ENCODE measurements around the gene ETNPPL.
"Not testable (repeated sequence)": the region's sequence is repeated elsewhere in the genome, so short reads cannot be mapped to it uniquely, and the experiment has no call there.

The ETNPPL gene

GRCh38 chr4:108754327-108754726 is 8.5 kb downstream of the ETNPPL start:
- no peak for DNase-seq (ENCODE audit: low read depth in 2 of 2)

- no peak for DNase-seq (ENCODE audit: low read depth in 2 of 2)
Observed at GRCh38 chr4:108751321-108751720, 11.5 kb downstream of the ETNPPL start.

GRCh38 chr4:108749119-108749518 is 13.7 kb downstream of the ETNPPL start:
- no peak for DNase-seq (ENCODE audit: low read depth in 2 of 2)

- DNase-seq (ENCODE audit: low read depth in 2 of 2) = no peak
Observed at GRCh38 chr4:108746511-108746910, 16.3 kb downstream of the ETNPPL start.

- DNase-seq (ENCODE audit: low read depth in 2 of 2) = no peak
Observed at GRCh38 chr4:108744307-108744706, 18.5 kb downstream of the ETNPPL start.

DNA sequence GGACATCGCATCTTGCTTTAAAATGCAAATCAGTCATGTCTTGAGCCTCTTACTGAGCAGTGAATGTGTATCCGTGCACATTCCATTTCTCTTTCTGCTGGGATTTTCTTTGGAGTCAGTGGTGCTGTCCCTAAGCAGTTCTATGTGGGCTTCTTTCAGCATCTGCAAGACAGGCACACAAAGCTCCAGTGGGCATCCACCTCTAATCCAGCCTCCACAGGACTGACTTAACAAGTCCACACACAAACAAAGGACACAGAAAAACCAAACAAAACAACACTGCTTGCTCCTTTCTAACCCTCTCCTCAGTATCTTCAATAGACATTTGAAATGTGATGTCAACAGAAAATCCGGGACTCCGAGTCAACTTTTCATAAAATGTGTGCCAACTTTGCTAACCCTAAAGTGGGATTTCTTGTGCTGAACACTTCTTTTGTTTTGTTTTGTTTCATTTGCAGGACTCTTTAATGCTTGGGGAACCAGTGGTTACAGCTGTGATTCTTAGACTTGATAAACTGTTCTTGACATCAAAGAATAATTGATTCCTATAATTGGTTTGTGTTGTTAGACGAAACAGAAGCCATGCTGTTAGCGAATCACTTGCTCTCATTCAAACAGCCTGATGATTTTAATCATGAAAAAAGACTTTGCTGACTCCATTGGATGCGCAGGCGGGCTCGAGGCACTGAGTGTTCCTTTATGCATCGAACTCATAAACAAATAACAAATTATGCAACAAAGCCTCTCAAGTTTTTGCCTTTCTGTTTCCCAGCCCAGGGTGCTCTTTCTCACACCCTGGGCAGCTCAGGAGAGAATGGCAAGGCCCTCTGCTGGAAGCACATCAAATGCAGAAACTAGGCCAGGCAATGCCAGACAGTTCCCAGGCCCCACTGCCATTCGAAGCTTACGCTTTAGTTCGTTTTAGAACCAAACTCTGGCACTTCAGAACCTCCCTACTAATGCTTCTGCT is 20.1 kb downstream of the ETNPPL start:
- DNase-seq (ENCODE audit: low read depth in 2 of 2) = no peak

GRCh38 chr4:108738003-108738706 is 24.7 kb downstream of the ETNPPL start:
- DNase-seq (ENCODE audit: low read depth in 2 of 2) = peak; percentile 20

- no peak for DNase-seq (ENCODE audit: low read depth in 2 of 2)
Observed at GRCh38 chr4:108731006-108731405, 31.8 kb downstream of the ETNPPL start.

DNA sequence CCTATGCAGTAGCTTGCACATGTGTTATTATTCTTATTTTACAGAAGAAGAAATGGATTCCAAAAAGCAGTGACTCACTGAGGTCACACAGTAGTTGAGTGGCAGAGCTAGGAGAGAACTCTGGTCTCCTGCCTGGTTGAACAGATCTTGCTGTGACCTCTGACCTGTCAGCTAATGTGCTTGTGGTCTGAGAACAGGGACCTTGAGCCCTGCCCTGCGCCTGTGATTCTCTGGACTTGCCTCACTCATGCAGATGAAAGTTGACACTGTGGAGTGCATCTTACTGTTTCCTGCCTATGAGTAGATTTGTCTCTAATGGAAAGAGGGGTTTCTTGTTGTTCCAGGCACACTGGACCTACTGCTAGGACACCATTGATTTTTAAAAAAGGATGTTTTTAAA is 32.3 kb downstream of the ETNPPL start:
- no peak for DNase-seq (ENCODE audit: low read depth in 2 of 2)

- no peak for DNase-seq (ENCODE audit: low read depth in 2 of 2)
Observed at GRCh38 chr4:108729731-108730130, 33.1 kb downstream of the ETNPPL start.

DNA sequence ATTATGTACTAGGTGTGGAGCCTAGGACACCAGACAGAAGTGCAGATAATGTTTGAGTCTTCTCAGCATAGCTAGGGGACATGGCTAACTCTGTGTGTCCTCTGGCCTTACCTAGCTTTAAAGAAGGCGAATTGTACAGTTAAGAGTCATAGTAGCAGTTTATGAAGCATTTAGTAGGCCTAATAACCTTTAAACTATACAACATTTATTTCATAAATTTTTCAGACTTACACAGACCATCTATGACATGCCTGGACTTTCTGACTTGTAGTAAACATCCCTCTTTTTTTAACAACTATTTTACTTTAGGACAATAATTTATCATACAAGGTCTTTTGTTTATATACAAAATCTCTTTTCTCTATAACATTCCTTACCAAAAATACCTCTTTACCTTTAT is 37.4 kb downstream of the ETNPPL start:
- DNase-seq (ENCODE audit: low read depth in 2 of 2) = no peak

- DNase-seq (ENCODE audit: low read depth in 2 of 2) = no peak
Observed at GRCh38 chr4:108717386-108717785, 45.5 kb downstream of the ETNPPL start.

GRCh38 chr4:108716340-108716739 is 46.5 kb downstream of the ETNPPL start:
- no peak for DNase-seq (ENCODE audit: low read depth in 2 of 2)

GRCh38 chr4:108714880-108715279 is 48.0 kb downstream of the ETNPPL start:
- DNase-seq (ENCODE audit: low read depth in 2 of 2) = no peak

- DNase-seq (ENCODE audit: low read depth in 2 of 2) = not testable (repeated sequence)
Observed at GRCh38 chr4:108710578-108710977, 52.3 kb downstream of the ETNPPL start.

- DNase-seq (ENCODE audit: low read depth in 2 of 2) = no peak
Observed at GRCh38 chr4:108709722-108710121, 53.1 kb downstream of the ETNPPL start.

- DNase-seq (ENCODE audit: low read depth in 2 of 2) = no peak
Observed at GRCh38 chr4:108709234-108709633, 53.6 kb downstream of the ETNPPL start.

DNA sequence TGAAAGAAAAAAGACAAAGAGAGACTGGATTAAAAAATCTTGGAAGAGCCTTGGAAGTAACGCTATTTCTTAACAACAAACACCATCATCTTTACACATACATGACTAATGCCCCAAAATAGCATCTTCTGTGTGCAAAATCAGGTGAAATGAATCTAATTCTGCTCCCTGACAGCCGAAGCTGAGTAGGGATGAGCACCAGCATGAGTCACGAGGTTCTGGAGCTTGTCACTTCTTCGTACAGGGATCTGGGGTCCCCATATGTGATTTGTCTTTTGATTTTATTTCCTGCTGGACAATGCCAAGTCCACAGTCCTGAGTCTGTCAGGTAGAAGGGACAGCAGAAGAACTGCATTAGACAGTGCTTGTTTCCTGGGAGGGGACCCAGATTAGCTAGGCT is 56.6 kb downstream of the ETNPPL start:
- DNase-seq (ENCODE audit: low read depth in 2 of 2) = no peak

- DNase-seq (ENCODE audit: low read depth in 2 of 2) = no peak
Observed at GRCh38 chr4:108703966-108704365, 58.9 kb downstream of the ETNPPL start.

- no peak for DNase-seq (ENCODE audit: low read depth in 2 of 2)
Observed at GRCh38 chr4:108703370-108703769, 59.5 kb downstream of the ETNPPL start.

- DNase-seq (ENCODE audit: low read depth in 2 of 2) = peak; percentile 17 to 26
Observed at GRCh38 chr4:108702960-108703359, 59.9 kb downstream of the ETNPPL start.

DNA sequence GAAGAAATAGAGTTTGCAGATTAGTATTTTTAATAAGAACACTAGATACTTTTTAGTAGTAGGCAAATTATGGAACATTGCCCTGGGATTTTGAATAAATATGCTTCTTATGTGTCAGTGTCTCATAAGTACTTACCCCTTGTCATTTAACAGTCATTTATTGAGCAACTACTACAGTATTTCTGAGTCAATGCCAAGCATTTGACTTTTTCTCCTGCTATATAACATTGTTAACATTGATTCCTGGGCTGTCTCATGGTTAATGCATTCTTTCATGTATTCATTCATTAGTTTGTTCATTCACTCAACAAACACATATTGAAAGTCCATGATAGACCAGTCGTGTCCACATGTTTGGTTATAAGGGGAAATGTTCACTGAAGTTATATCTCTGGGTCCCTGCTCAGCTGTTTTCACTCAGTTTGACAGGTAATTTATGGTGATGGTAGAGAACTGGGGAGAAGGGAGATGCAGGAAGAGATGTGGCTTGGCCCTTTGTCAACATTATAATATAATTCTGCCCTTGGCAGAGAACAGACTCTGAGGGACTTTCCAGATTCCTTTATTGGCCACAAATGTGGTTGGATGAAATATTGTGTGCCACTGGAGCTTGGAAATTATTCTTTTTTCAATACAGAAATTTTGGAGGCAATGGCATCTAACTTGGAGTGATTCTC is 62.6 kb downstream of the ETNPPL start:
- DNase-seq (ENCODE audit: low read depth in 2 of 2) = peak; percentile 83 to 85

All from fibroblast of skin of left quadriceps (primary cell).